MM.1S (cell line): Measurements from ENCODE around the gene DGKG.

Experiments used
- DNase-seq: peaks from one replicate; pipeline ENCODE4 v3.0.0-alpha.2; 2015
- H2AFZ ChIP-seq: fragments of 300-600 bp; sonication (generic); 2 replicates; pipeline ENCODE4 v1.6.0; 2016; ENCODE audit warnings: antibody characterized with exemption, low read length
- H3F3A ChIP-seq: fragments of 300-600 bp; sonication (generic); 2 replicates; pipeline ENCODE4 v1.6.1; 2016; ENCODE audit warnings: mild to moderate bottlenecking, antibody characterized with exemption, low read length, moderate library complexity, mixed read lengths; ENCODE audit not compliant: insufficient read depth
- H3K27ac ChIP-seq: fragments of 300-600 bp; sonication (generic); 2 replicates; pipeline ENCODE4 v1.5.1; 2016; ENCODE audit warnings: mild to moderate bottlenecking, low read length
- H3K27me3 ChIP-seq: fragments of 300-600 bp; sonication (generic); replicated peaks from 2 replicates; pipeline ENCODE4 v1.6.0; 2016; ENCODE audit warnings: low read length; ENCODE audit not compliant: insufficient read depth
- H3K36me3 ChIP-seq: fragments of 300-600 bp; sonication (generic); replicated peaks from 2 replicates; pipeline ENCODE4 v1.6.1; 2016; ENCODE audit warnings: mild to moderate bottlenecking, low read length, mixed read lengths; ENCODE audit not compliant: insufficient read depth
- H3K4me1 ChIP-seq: fragments of 300-600 bp; sonication (generic); 2 replicates; pipeline ENCODE4 v1.6.1; 2016; ENCODE audit warnings: low read length, mixed read lengths
- H3K4me2 ChIP-seq: fragments of 300-600 bp; sonication (generic); 2 replicates; pipeline ENCODE4 v1.6.0; 2016; ENCODE audit warnings: low read depth, low read length
- H3K4me3 ChIP-seq: fragments of 300-600 bp; sonication (generic); 2 replicates; pipeline ENCODE4 v1.5.1; 2016; ENCODE audit warnings: low read length, mixed read lengths
- H3K79me2 ChIP-seq: fragments of 300-600 bp; sonication (generic); 2 replicates; pipeline ENCODE4 v1.6.1; 2016; ENCODE audit warnings: mixed run types, low read length, mixed read lengths
- H3K9ac ChIP-seq: fragments of 300-600 bp; sonication (generic); 2 replicates; pipeline ENCODE4 v1.6.1; 2016; ENCODE audit warnings: low read length, mixed read lengths
- H3K9me2 ChIP-seq: fragments of 300-600 bp; sonication (generic); replicated peaks from 2 replicates; pipeline ENCODE4 v1.6.1; 2016; ENCODE audit warnings: mild to moderate bottlenecking, low read length, mixed read lengths; ENCODE audit not compliant: insufficient read depth
- H3K9me3 ChIP-seq: fragments of 300-600 bp; sonication (generic); replicated peaks from 2 replicates; pipeline ENCODE4 v1.6.1; 2016; ENCODE audit warnings: mild to moderate bottlenecking, low read length, mixed read lengths; ENCODE audit not compliant: insufficient read depth
- H4K20me1 ChIP-seq: fragments of 300-600 bp; sonication (generic); 2 replicates; pipeline ENCODE4 v1.6.1; 2016; ENCODE audit warnings: mild to moderate bottlenecking, low read length, moderate library complexity, mixed read lengths; ENCODE audit not compliant: insufficient read depth
- EZH2 ChIP-seq: fragments of 300-600 bp; sonication (generic); optimal IDR thresholded peaks from 2 replicates; pipeline ENCODE3; 2017; ENCODE audit warnings: low read depth, mild to moderate bottlenecking, antibody characterized with exemption, low read length, mixed read lengths
- EZH2phosphoT487 ChIP-seq: fragments of 300-600 bp; sonication (generic); IDR thresholded peaks from 2 replicates; pipeline ENCODE4 v1.6.1; 2018; ENCODE audit warnings: antibody characterized with exemption, low read length
- TF ChIP-seq, protein P1 (sequence below): fragments of 300-600 bp; sonication (generic); IDR thresholded peaks from 2 replicates; pipeline ENCODE4 v1.5.1; 2016; ENCODE audit warnings: antibody characterized with exemption, low read length, mixed read lengths

The DGKG gene

GRCh38 chr3:186132487-186132886 is 229.5 kb downstream of the DGKG start:
- no peak overlapping the region for H3K27ac ChIP-seq
- no peak overlapping the region for H3K4me2 ChIP-seq

DNA sequence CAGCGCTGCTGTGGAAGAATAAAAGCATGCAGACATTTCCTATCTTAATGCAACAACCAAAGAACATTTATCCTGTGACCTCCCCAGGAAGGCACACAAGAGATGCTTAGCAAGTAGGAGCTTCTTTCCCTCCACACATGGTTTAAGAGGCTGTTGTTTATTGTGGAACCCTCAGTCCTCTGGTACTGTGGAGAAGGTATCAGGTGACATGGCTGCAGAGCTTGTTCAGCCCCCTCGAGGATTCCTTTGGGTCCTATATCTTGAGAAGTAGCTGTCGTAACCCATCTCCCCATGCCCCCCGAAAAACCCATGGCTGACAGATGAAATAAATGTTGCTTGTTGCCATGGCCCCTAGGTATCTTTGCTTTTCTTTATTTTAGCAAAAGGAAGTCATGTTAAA is 232.8 kb downstream of the DGKG start:
- Histone ChIP-seq H3K4me1 (no peaks in the 10 kb centered on the region), H3K9me2 (no peaks in the 10 kb centered on the region), H3K27ac (no peak overlapping the region), H3K9me3 (no peaks in the 10 kb centered on the region), H3K36me3 (no peaks in the 10 kb centered on the region), H3K4me2 (no peak overlapping the region), H3K4me3 (no peak overlapping the region), H3K79me2 (no peaks in the 10 kb centered on the region), H3K9ac (no peak overlapping the region), H3F3A (no peaks in the 10 kb centered on the region), H2AFZ (no peak overlapping the region), H4K20me1 (no peaks in the 10 kb centered on the region), H3K27me3 (no peaks in the 10 kb centered on the region)
- TF ChIP-seq, protein P1, sequence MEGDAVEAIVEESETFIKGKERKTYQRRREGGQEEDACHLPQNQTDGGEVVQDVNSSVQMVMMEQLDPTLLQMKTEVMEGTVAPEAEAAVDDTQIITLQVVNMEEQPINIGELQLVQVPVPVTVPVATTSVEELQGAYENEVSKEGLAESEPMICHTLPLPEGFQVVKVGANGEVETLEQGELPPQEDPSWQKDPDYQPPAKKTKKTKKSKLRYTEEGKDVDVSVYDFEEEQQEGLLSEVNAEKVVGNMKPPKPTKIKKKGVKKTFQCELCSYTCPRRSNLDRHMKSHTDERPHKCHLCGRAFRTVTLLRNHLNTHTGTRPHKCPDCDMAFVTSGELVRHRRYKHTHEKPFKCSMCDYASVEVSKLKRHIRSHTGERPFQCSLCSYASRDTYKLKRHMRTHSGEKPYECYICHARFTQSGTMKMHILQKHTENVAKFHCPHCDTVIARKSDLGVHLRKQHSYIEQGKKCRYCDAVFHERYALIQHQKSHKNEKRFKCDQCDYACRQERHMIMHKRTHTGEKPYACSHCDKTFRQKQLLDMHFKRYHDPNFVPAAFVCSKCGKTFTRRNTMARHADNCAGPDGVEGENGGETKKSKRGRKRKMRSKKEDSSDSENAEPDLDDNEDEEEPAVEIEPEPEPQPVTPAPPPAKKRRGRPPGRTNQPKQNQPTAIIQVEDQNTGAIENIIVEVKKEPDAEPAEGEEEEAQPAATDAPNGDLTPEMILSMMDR: no peak
- TF ChIP-seq EZH2phosphoT487 (no peak), EZH2 (no peak)
- DNase-seq: no peak

More at GRCh38 chr3:186132487-186132886, 229.5 kb downstream of the DGKG start:
- no peaks in the 10 kb centered on the region for H3K9me2 ChIP-seq
- no peak overlapping the region for H2AFZ ChIP-seq
- no peaks in the 10 kb centered on the region for H3K4me1 ChIP-seq
- no peaks in the 10 kb centered on the region for H3K79me2 ChIP-seq
- no peaks in the 10 kb centered on the region for H4K20me1 ChIP-seq
- H3K4me3 ChIP-seq: no peak overlapping the region
- H3F3A ChIP-seq: no peaks in the 10 kb centered on the region
- no peaks in the 10 kb centered on the region for H3K9me3 ChIP-seq
- no peak overlapping the region for H3K9ac ChIP-seq
- DNase-seq: no peak
- no peaks in the 10 kb centered on the region for H3K36me3 ChIP-seq
- TF ChIP-seq EZH2: no peak
- TF ChIP-seq, protein P1: no peak
- TF ChIP-seq EZH2phosphoT487: no peak
- no peaks in the 10 kb centered on the region for H3K27me3 ChIP-seq

DNA sequence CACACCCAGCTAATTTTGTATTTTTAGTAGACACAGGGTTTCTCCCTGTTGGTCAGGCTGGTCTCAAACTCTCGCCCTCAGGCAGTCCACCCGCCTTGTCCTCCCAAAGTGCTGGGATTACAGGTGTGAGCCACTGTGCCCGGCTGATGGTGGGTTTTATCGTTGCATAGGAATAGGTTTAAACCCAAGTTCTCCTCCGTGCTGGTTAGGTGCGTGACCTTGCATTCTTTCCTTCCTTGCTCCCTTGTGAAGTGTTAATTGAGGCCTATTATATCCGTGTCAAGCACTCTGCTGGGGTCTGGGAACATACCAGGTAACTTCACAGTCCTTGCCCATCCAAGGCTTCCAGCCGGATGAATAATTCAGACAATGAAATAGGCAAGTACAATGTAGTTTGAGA is 233.9 kb downstream of the DGKG start:
- Histone ChIP-seq H4K20me1 (no peaks in the 10 kb centered on the region), H3K79me2 (no peaks in the 10 kb centered on the region), H3F3A (no peaks in the 10 kb centered on the region), H3K27me3 (no peaks in the 10 kb centered on the region), H3K9ac (no peak overlapping the region), H3K36me3 (no peaks in the 10 kb centered on the region), H3K9me2 (no peaks in the 10 kb centered on the region), H2AFZ (no peak overlapping the region), H3K27ac (no peak overlapping the region), H3K4me3 (no peak overlapping the region), H3K4me2 (no peak overlapping the region), H3K9me3 (no peaks in the 10 kb centered on the region), H3K4me1 (no peaks in the 10 kb centered on the region)
- DNase-seq: no peak
- TF ChIP-seq, protein P1: no peak
- TF ChIP-seq EZH2 (no peak), EZH2phosphoT487 (no peak)
